Smooth muscle cell (in vitro differentiated cells): ENCODE data around the gene ABCC8. TPM values are rescaled to one million over a fixed set of nuclear protein-coding genes. Genes with fewer than 3 reads are reported as not detected.

Source experiments
- DNase-seq: peaks from one replicate; lab custom pipeline; 2025; ENCODE audit not compliant: unreplicated experiment; lab: John Stamatoyannopoulos, UW
- H2AFZ ChIP-seq: fragments of 200-600 bp; sonication (generic); 2 replicates; pipeline ENCODE4 v1.6.0; 2016; ENCODE audit warnings: antibody characterized with exemption, low read depth, mild to moderate bottlenecking
- H3F3A ChIP-seq: fragments of 200-600 bp; sonication (generic); 2 replicates; pipeline ENCODE4 v1.6.0; 2017; ENCODE audit warnings: antibody characterized with exemption, low read depth
- H3K27ac ChIP-seq: fragments of 200-600 bp; sonication (generic); 2 replicates; pipeline ENCODE4 v1.5.1; 2016; ENCODE audit warnings: low read depth, mild to moderate bottlenecking
- H3K27me3 ChIP-seq: fragments of 200-600 bp; sonication (generic); 2 replicates; pipeline ENCODE4 v1.6.1; 2016; ENCODE audit warnings: low read depth, mild to moderate bottlenecking
- H3K36me3 ChIP-seq: fragments of 200-600 bp; sonication (generic); 2 replicates; pipeline ENCODE4 v1.5.1; 2016; ENCODE audit warnings: low read depth
- H3K4me1 ChIP-seq: fragments of 200-600 bp; sonication (generic); 2 replicates; pipeline ENCODE4 v1.5.1; 2016; ENCODE audit warnings: low read depth
- H3K4me2 ChIP-seq: fragments of 200-600 bp; sonication (generic); 2 replicates; pipeline ENCODE4 v1.6.0; 2016; ENCODE audit warnings: mild to moderate bottlenecking
- H3K4me3 ChIP-seq: fragments of 200-600 bp; sonication (generic); 2 replicates; pipeline ENCODE4 v1.5.1; 2016; ENCODE audit warnings: mild to moderate bottlenecking
- H3K79me2 ChIP-seq: fragments of 200-600 bp; sonication (generic); 2 replicates; pipeline ENCODE4 v1.6.0; 2016; ENCODE audit warnings: low read depth, mild to moderate bottlenecking
- H3K9ac ChIP-seq: fragments of 200-600 bp; sonication (generic); 2 replicates; pipeline ENCODE4 v1.6.0; 2016; ENCODE audit warnings: low read depth
- H3K9me3 ChIP-seq: fragments of 200-600 bp; sonication (generic); replicated peaks from 2 replicates; pipeline ENCODE4 v1.5.1; 2016; ENCODE audit warnings: low read depth
- H4K20me1 ChIP-seq: fragments of 200-600 bp; sonication (generic); 2 replicates; pipeline ENCODE4 v1.6.0; 2016; ENCODE audit warnings: low read depth
- CTCF ChIP-seq: fragments of 200-600 bp; sonication (generic); IDR thresholded peaks from 2 replicates; pipeline ENCODE4 v1.5.1; 2017; ENCODE audit warnings: borderline replicate concordance, mild to moderate bottlenecking, antibody characterized with exemption; ENCODE audit not compliant: insufficient read depth, poor library complexity, severe bottlenecking
- WGBS: methylation state at CpG from one replicate; pipeline ENCODE4 v1.1.7; 2016; ENCODE audit warnings: low lambda C conversion rate; 5-methylcytosine and 5-hydroxymethylcytosine counted together
- polyA plus RNA-seq: library from polyadenylated mRNA; unstranded; fragments of >200 nt; fragmentation: Nextera tagmentation; extraction: Ambion mirVana; gene quantifications from 2 replicates; pipeline ENCODE4 v1.2.1, GENCODE V29; 2016
- total RNA-seq: library from RNA; depleted of rRNA; stranded (reverse); fragments of >200 nt; gene quantifications from 2 replicates; pipeline ENCODE4 v1.2.3, GENCODE V29; 2014

The ABCC8 gene
- total and polyA plus RNA-seq, 2 experiments from 2014 or later, result not detected

- Histone ChIP-seq H3K4me2 (no peak overlapping the region), H3K9ac (no peak overlapping the region)
These were observed 126.0 kb downstream of the ABCC8 start for GRCh38 chr11:17350455-17351171.

GRCh38 chr11:17347676-17348075 lies 129.0 kb downstream of the ABCC8 start:
- H3K27ac ChIP-seq, result no peak overlapping the region
- no peaks in the 10 kb centered on the region for H3K79me2 ChIP-seq
- H3F3A ChIP-seq, result peaks cover 11% of the 10 kb centered on the region
- TF ChIP-seq CTCF, result no peak
- no peaks in the 10 kb centered on the region for H3K9me3 ChIP-seq
- H4K20me1 ChIP-seq, result no peaks in the 10 kb centered on the region
- peaks cover 5% of the 10 kb centered on the region for H3K4me1 ChIP-seq
- 65% methylated on average over 1 of the region's 1 CpG for WGBS
- H2AFZ ChIP-seq, result no peak overlapping the region
- no peak overlapping the region for H3K9ac ChIP-seq
- H3K4me2 ChIP-seq, result no peak overlapping the region
- H3K36me3 ChIP-seq, result no peaks in the 10 kb centered on the region
- H3K27me3 ChIP-seq, result peaks cover 7% of the 10 kb centered on the region
- DNase-seq, result no peak
- H3K4me3 ChIP-seq, result no peak overlapping the region

More at GRCh38 chr11:17350455-17351171, 126.0 kb downstream of the ABCC8 start:
- H3K27me3 ChIP-seq, result peaks cover 7% of the 10 kb centered on the region
- no peaks in the 10 kb centered on the region for H4K20me1 ChIP-seq
- DNase-seq, result no peak
- no peak overlapping the region for H3K4me3 ChIP-seq
- no peak overlapping the region for H3K27ac ChIP-seq
- 95% methylated on average over 7 of the region's 7 CpGs for WGBS
- no peaks in the 10 kb centered on the region for H3K9me3 ChIP-seq
- H3K36me3 ChIP-seq, result no peaks in the 10 kb centered on the region
- TF ChIP-seq CTCF, result no peak
- no peaks in the 10 kb centered on the region for H3K79me2 ChIP-seq
- H2AFZ ChIP-seq, result no peak overlapping the region
- H3F3A ChIP-seq, result peaks cover 19% of the 10 kb centered on the region
- H3K4me1 ChIP-seq, result peaks cover 15% of the 10 kb centered on the region

- no peaks in the 10 kb centered on the region for H3K4me1 ChIP-seq
- no peak overlapping the region for H2AFZ ChIP-seq
- H3K27ac ChIP-seq, result no peak overlapping the region
- no peak for TF ChIP-seq CTCF
- no peaks in the 10 kb centered on the region for H4K20me1 ChIP-seq
- no peak overlapping the region for H3K4me2 ChIP-seq
- H3K9me3 ChIP-seq, result no peaks in the 10 kb centered on the region
- DNase-seq, result no peak
- 25% methylated on average over 1 of the region's 1 CpG for WGBS
- H3K36me3 ChIP-seq, result no peaks in the 10 kb centered on the region
- H3K79me2 ChIP-seq, result no peaks in the 10 kb centered on the region
- H3F3A ChIP-seq, result no peaks in the 10 kb centered on the region
- no peak overlapping the region for H3K9ac ChIP-seq
- H3K4me3 ChIP-seq, result no peak overlapping the region
- H3K27me3 ChIP-seq, result no peaks in the 10 kb centered on the region
These were observed 132.7 kb downstream of the ABCC8 start for GRCh38 chr11:17343907-17344306.

GRCh38 chr11:17343257-17343656 lies 133.4 kb downstream of the ABCC8 start:
- Histone ChIP-seq H3K4me1 (no peaks in the 10 kb centered on the region), H3K9ac (no peak overlapping the region), H3K4me2 (no peak overlapping the region), H3K36me3 (no peaks in the 10 kb centered on the region), H3K79me2 (no peaks in the 10 kb centered on the region), H4K20me1 (no peaks in the 10 kb centered on the region), H3K9me3 (no peaks in the 10 kb centered on the region), H3K27me3 (no peaks in the 10 kb centered on the region), H3K4me3 (no peak overlapping the region), H3F3A (no peaks in the 10 kb centered on the region), H2AFZ (no peak overlapping the region), H3K27ac (no peak overlapping the region)
- WGBS, result 100% methylated on average over 2 of the region's 2 CpGs
- no peak for DNase-seq
- no peak for TF ChIP-seq CTCF
